Measurements from ENCODE around the gene VRK1. TPM values are rescaled to one million over a fixed set of nuclear protein-coding genes. Genes with fewer than 3 reads are reported as not detected.

VRK1 gene
- total and polyA plus RNA-seq, 10 of the 15 experiments (the other 5 are each of a cell fraction or from before 2014, with no cell fraction given) = 50.9 to 137 (median 84.7) TPM

- no peak for TF ChIP-seq ZNF274 (IDR thresholded peaks at IDR 0.05; ENCODE audit: insufficient read depth, insufficient read length)
- TF ChIP-seq ZNF207 (IDR thresholded peaks at IDR 0.05; ENCODE audit: borderline replicate concordance) = no peak
- no peak for TF ChIP-seq GABPA (IDR thresholded peaks at IDR 0.05; ENCODE audit: low read depth)
- no peak for TF ChIP-seq STAT3 (IDR thresholded peaks at IDR 0.05; ENCODE audit: low read depth, low read length)
Observed at GRCh38 chr14:96752125-96752524, 45.1 kb upstream of the VRK1 start (continued).

GRCh38 chr14:96752594-96752993 is 44.6 kb upstream of the VRK1 start:
- intact Hi-C loops (cut with micrococcal nuclease; ENCODE audit: unreplicated experiment) = no loop called here
- no peaks in the 10 kb centered on the region for H3K36me3 ChIP-seq (ENCODE audit: control insufficient read depth in 2 of 2, insufficient read depth in 2 of 2, low read length in 1 of 2)
- H2AFZ ChIP-seq (ENCODE audit: control insufficient read depth, low read depth, low read length) = no peak overlapping the region
- no peak overlapping the region for H3K4me2 ChIP-seq (ENCODE audit: control insufficient read depth, insufficient read depth)
- WGBS (ENCODE audit: insufficient coverage, insufficient replicate concordance, low lambda C conversion rate, missing lambda C conversion rate) = 40% methylated on average over 3 of the region's 3 CpGs
- no peaks in the 10 kb centered on the region for H4K20me1 ChIP-seq (ENCODE audit: control insufficient read depth, insufficient read depth)
- no peak overlapping the region for H3K9ac ChIP-seq (ENCODE audit: control insufficient read depth, insufficient read depth, low read length)
- BruUV-seq (replicated peaks) = no TSS peak
- POLR2A ChIA-PET = no interaction called here
- H3K9me3 ChIP-seq (replicated peaks; ENCODE audit: control insufficient read depth, insufficient read depth, low read length) = no peaks in the 10 kb centered on the region
- H3K79me2 ChIP-seq (ENCODE audit: control insufficient read depth, insufficient read depth, low read length) = no peaks in the 10 kb centered on the region
- H3K27ac ChIP-seq (ENCODE audit: control insufficient read depth, insufficient read depth) = no peak overlapping the region
- FAIRE-seq = no peak
- no peaks in the 10 kb centered on the region for H3K4me1 ChIP-seq (ENCODE audit: control insufficient read depth, insufficient read depth, low read length)
- RAD21 ChIA-PET (ENCODE audit: unreplicated experiment) = no interaction called here
- in situ Hi-C loops (cut with MboI) = no loop called here
- SMC1A ChIA-PET (ENCODE audit: uncharacterized antibody, unreplicated experiment) = interaction anchor here (0.9 kb wide), 1 partner anchor 91 kb away, joined by 3 read pairs; no protein-coding TSS in a partner anchor
- no peak overlapping the region for H3K4me3 ChIP-seq
- ATAC-seq = no peak
- no peak for DNase-seq (ENCODE audit: low read depth, low spot score)
- TF ChIP-seq PRDM15 (CRISPR knock-in tag; IDR thresholded peaks at IDR 0.05) (no peak), RELA (IDR thresholded peaks at IDR 0.05; ENCODE audit: borderline replicate concordance, partially characterized antibody) (no peak), NR2F1 (conservative IDR thresholded peaks at IDR 0.05) (no peak)
- H3K27me3 ChIP-seq (replicated peaks in 1 of 2; ENCODE audit: control insufficient read depth in 2 of 2, insufficient read depth in 2 of 2, low read length in 1 of 2) = 0 out of 4 replicates have a peak, but pooled peaks cover 0 to 1% of the 10 kb centered on the region in 2 experiments
- CTCF ChIA-PET = no interaction called here

Data from GM12878 (cell line).